ENCODE measurements around the gene ANXA4.
"Not testable (repeated sequence)": the region's sequence is repeated elsewhere in the genome, so short reads cannot be mapped to it uniquely, and the experiment has no call there.

Gene ANXA4

DNA sequence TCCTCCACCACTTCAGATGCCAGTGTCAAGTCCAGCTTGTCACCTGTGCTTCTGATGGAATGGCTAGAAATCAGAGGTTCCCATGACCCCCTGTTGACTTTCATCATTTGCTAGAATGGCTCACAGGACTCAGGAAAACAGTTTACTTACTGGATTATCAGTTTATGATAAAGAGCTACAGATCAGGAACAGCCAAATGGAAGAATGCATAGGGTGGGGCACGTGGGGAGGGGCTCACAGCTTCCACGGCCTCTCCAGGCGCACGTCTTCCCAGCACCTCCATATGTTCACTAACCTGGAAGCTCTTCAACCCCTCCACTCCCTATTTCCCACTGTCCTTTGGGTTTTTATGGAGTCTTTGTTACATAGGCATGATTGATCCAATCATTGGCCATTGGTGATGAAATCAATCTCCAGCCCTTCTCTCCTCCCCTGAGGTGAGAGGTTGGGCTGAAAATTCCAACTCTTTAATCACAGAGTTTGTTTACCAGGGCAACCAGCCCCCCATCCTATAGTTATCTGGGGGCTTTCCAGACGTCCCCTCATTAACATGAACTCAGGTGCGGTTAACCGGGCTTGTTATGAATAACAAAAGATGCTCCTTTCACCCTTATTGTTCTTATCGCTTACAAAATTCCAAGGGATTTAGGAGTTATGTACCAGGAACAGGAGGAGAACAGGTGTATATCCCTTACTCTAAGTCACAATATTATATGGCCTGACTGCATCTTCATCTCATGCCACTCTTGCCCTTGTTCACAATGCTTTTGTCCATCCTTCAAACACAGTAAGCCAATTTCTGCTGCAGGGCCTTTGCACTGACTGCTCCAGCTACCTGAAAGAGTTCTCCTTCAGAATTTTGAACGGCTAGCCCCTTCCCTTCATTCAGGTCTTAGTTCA lies 35.2 kb downstream of the ANXA4 start:
- DNase-seq (ENCODE audit: low read depth in 2 of 2) = no peak

DNA sequence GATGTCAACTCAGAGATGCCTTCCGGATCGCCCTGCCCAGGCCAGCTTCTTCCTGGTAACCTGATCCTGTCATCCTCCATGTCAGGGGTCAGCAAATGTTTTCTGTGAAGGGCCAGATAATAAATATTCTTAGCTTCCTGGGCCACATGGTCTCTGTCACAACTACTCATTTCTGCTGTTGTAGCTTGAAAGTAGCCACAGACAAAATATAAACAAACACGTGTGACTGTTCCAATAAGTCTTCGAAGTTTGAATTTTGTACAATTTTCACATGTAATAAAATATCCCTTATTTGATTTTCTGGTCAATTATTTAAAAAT lies 35.8 kb downstream of the ANXA4 start:
- no peak for DNase-seq (ENCODE audit: low read depth in 2 of 2)

DNA sequence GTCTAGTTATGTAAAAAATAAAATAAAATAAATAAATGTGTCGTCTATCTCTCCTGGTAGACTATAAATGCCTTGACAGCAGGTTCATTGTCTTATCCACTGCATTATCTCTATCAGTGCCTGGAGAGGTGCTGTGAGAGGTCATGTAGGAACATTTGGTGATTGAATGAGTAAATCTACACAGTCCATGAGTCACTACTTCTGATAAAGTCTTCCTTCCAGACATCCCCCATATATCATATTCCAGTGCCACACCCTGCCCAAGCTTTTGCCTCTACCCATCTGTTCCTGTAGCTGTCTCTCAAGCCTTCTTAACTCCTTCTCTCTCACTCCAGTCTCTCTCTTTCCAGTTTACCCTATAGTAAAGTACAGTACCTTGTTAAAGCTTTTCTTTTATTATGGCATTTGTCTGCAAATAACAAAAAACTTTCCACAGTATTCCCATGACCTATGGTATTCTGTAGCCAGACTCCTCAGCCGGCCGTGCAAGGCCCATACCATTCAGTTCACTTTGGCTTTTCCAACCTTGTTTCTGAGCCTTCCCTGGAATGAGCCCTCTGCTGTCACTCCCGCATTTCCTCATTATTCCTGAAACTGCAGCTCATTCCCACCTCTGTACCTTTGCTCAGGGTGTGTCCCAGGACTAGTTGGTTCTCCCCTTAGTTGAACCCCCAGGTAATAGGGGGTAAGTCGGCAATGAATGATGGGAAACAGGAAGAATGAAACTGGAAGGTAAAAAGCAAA lies 37.5 kb downstream of the ANXA4 start:
- DNase-seq (ENCODE audit: low read depth in 2 of 2) = no peak

DNA sequence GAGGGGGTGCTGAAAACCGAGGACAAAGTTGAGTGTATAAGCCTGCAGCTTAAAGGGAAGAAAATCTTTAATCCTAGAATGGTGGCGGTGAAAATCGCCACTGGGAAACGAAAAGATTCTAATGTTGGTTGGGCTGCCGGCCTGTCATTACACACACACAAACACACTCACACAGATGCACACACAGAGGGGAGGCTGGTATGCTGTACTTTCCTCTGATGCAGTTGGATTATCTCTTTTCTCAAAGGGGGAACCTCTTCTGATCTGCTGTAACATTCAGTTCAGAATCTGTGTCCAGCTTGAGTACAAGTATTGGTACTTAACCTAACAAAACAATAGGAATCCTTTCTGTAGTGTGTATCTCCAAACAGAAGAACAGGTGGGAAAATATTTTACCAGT lies 39.0 kb downstream of the ANXA4 start:
- DNase-seq (ENCODE audit: low read depth in 2 of 2) = no peak

DNA sequence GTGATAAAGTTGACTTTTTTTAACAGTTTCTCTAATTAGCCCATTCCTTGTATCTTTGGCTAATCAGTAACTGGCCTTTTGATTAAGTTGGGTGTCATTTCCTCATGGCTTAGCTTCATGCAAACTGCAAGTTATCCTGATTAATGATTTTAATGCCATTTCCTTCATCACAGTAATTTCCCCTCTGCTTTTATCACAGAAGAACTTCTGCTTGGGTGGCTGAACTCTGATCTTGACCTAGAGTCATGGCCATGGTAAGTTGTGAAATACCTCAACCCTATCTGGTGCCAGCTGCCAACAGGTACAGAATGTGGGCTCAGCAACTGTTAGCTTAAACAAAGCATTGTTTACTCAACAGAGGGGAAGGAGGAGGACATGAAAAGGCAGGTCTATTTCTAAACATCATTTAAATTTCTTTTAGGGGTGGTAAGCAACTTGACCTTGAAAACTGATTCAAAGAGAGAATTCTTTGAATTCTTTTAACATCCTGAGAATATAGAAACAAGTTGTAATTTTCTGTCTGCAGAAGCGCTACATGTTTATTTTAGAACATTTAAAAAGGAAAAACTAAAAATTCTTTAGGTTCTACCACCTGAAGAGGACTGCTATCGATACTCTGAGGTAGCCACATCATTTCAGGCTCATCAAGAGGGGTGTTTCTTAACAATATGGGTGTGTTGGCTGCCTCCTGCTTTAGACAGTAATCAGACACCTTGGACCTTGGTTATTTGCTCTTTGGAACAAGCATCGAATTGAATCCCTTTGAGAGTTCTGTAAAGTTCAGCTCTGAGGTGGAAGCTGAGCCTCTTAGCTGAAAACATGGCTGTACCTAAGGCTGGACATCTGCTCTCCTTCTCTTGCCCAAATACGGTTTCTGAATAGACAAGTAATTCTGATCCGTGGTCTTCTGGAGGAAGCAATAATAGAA lies 39.7 kb downstream of the ANXA4 start:
- DNase-seq (ENCODE audit: low read depth in 2 of 2) = no peak

DNA sequence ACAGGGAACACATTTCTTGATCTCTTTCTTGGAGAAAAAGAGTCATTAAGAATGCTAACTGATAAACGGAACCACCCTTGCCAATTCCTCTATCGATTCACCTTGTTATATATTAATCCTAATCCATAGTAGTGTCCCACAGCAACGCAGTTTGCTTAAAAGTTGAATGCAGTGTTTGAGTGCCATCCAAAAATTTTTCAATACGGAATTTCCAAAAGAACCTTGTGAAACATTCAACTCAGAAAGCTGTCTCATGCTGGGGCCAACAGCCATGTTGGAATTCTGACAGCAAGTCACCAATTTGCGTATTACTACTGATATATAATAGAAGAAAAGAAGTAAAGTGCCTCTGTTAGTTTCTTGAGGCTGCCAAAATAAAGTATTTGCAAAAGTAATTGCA lies 42.3 kb downstream of the ANXA4 start:
- DNase-seq (ENCODE audit: low read depth in 2 of 2) = no peak

DNA sequence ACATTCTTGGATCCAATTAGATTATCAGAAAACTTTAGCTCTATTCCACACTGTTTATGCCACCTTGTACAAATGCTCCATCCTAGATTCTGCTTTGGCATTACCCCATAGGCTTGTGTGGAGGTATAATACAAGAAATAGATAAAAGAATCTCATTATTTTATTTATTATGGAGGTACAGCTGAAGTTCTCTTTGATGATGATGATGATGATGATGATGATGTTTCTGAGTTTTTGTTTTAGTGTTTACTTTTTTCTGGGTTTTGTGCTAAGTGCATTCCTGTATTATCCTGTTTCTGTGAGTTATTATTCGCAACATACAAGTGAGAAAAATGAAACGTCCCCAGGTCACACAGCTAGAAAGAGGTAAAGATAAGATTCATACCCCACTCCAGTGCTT lies 43.4 kb downstream of the ANXA4 start:
- no peak for DNase-seq (ENCODE audit: low read depth in 2 of 2)

DNA sequence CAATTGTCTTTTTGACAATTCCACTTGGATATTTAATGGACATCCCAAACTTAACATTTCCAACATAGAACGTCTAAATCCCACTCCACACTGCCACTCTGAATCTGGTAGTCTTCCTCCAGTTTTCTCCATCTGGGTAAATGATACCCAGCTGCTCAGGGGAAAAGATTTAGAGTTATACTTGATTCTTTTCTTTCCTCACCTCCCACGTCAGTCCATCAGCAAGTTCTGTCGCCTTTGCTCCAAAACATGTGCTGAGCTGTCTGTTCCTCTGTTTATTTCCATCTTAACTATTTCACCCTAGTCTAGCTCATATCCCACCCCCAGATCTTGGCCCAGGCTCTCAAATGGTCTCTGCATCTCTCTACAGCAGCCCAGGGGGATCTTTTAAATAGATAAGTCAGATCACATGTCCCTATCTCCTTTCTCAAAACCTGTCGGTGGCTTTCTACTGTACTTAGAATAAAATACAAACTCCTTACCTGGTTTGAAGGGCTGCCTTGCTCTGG lies 44.2 kb downstream of the ANXA4 start:
- DNase-seq (ENCODE audit: low read depth in 2 of 2) = no peak

DNA sequence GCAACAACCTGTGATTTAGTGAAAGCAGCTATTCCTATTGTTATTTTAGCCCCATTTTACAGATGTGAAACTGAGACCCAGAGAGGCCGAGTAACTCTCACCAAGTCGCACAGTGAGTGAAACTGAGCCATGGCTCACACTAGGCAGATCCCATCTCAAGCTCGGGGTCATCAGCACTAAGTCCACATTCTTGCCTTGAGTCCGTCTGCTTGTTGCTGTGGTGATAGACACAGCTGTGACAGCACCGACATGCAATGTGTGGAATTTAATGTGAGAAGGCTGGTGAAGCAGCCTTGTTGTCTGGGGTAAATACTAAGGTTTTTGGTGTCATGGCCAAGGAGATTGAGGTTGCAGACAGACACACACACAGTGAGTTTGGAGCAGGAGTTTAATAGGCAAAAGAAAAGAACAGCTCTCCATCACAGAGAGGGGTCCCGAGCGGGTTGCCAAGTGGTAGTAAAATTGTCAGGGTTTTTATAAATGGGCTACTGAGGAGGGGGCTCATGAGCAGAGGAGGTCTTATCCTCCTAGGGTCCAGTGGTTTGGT lies 47.3 kb downstream of the ANXA4 start:
- no peak for DNase-seq (ENCODE audit: low read depth in 2 of 2)

DNA sequence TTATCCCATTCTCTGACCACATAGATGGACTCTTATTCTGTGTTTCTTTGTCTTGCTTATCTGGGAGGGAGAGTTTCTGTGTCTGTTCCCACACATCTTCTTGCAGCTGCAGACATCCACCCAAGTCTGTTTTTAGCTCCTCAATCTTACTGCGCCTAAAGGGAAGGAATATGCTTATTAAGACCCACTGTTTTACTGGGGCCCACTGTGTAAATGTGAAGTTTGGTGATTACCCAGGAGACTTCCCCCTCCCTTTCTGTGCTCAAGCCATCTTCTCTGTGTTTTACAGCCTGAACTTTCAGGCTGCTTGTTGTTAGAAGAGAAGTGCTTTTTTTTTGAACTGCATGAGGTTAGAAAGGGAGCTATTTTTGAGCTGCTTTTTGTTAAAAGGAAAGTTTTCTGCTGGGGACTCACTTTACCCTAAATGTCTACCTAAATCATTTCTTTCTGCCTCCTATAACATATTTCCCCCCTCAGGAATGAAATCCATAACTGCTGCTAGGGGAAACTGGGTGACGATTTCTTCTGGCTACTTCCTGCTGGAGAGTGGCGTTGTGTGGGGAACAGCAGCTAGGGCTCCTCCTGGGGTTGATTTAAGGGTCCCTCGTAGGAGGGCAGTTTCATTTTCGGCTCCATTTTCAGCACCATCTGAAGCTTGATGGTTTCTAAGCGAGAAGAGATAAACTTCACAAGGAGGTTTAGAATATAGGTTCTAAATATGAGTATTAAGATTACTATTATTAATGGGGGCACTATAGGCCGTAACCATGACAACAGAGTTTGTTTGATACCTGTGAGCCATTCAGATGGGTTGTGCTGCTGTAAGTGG lies 48.1 kb downstream of the ANXA4 start:
- DNase-seq (ENCODE audit: low read depth in 2 of 2) = no peak

DNA sequence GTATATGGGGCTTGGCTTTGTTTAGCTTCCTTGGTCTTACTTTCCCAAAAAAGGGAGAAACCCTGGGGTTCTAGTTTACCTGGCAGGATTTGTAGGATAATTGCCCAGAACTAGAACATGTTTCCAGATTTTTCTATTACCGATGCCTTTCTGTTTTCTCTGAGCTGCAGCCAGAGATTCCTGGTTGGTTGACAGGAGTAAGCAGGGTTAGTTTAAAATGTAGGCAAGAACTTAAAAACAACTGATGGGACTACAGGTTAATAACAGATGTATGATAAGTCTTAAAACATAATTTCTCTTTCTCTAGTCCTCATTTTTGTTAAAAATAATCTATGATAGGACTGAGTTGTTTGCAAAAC lies 48.6 kb downstream of the ANXA4 start:
- DNase-seq (ENCODE audit: low read depth in 2 of 2) = no peak

DNA sequence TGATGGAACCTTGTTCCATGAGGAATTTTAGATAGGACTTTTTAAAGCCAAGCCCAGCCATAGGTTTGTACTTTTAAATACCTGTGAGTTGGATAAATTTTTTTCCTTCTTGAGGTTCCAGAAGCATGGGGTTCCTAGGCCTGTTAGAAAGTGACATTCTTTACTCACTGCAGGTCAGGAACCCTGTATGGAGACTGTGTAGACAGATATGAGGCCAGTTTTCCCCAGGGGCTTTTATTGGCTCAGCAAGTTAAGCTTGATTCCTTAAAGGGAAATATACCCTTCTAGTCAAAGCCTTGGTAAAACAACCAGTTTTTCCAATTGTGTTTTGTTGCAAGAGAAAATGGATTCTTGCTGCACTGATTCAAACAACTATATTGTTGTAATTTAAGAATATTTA lies 49.1 kb downstream of the ANXA4 start:
- DNase-seq (ENCODE audit: low read depth in 2 of 2) = no peak

DNA sequence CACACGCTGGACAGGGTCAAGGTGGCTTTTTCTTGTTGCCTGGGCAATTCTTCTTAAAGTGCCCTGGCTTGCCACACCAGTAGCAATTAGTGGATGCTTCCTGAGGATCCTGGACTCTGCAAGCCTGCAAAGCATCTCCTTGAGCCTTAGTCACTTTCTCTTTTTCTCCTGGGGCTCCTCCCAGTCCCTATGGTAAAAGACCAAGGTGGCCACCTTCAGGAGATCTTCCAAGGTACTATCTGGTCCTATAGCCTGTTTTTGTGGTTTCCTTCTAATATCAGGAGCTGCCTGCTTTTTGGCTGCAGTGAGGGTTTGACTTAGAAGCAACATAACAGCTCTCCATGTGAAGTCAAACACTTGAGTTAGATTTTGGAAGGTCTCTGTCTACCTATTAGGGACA lies 54.2 kb downstream of the ANXA4 start:
- DNase-seq (ENCODE audit: low read depth in 2 of 2) = no peak

DNA sequence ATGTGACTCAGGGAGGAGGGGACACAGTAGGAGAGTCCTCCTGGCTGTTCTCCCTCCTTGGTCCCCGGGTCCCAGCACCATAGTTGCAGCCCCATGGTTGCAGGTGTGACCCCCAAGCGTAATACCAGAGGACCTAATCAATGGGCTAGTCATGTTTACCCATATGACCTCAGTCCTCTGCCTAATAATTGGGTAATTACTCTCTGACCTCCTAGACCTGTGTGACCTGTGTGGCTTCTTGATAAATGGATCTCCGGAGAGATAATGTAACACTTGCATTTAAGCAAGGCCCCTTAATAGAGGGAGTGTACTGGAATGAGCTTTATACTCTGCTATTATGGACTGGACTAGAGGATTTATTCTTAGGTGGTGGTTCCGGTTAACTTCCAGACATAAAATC lies 55.3 kb downstream of the ANXA4 start:
- DNase-seq (ENCODE audit: low read depth in 2 of 2) = no peak

DNA sequence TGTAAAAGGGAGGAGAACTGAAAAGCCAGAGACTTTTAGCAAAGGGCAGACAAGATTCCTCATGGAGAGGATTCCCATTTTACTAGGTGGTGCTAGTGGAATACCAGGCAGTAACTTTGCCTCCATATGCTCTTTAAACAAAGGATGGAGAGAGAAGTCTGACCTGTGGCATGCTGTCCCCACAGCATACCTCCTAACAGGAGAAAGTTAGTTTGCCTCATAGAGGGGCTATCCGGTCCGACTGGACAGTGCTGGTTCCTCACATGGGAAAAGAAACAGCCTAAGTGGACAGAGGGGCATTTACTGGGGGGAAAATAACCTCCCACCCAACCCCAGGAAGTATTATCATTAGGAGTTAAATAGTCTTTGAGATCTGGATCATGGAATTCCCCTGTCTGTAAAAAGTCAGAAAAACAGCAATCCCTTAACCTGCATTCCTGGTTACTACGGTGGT lies 55.9 kb downstream of the ANXA4 start:
- no peak for DNase-seq (ENCODE audit: low read depth in 2 of 2)

DNA sequence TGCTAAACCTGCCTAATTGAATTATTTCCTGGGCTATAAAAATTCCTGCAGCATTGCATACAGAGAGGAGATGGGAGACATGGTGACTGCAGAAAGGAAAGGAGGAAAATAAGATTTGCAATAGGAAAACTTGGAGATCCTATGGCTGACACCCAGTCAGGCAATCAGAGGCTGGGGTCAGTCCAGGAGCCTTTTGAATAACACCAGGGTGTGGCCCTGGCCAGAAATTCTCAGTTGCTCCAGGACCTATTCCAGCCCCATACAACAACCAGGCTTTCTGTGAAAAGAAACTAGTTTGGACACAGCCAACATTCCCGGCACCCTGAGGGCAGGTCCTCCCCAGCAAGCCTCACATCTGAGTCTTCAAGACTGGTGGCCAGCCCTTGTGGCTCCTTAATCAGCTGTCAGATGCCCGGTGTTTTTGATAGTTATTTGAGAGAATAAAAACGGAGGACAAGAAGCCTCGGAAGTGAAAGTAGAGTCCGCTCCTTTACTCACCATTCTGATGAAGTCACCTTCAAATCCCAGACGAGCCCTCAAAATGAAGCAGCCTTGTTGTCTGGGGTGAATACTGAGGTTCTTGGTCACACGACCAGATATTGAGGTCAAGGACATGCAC lies 56.5 kb downstream of the ANXA4 start:
- no peak for DNase-seq (ENCODE audit: low read depth in 2 of 2)

DNA sequence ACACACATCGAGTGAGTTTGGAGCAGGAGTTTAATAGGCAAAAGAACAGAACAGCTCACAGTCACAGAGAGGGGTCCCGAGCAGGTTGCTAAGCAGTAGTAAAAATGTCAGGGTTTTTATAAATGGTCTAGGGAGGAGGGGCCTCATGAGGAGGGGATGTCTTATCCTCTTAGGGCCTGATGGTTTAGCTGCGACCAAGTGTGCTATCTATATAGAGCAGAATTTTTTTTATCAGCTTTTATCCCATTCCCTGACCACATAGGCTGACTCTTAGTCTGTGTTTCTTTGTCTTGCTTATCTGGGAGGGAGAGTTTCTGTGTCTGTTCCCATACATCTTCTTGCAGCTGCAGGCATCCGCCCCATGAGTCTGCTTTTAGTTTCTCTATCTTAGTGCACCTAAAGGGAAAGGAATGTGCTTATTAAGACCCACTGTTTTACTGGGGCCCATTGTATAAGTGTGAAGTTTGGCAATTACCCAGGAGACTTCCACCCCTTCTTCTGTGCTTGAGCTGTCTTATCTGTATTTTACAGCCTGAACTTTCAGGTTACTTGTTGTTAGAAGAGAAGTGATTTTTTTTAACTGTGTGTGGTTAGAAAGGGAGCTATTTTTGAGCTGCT lies 57.1 kb downstream of the ANXA4 start:
- no peak for DNase-seq (ENCODE audit: low read depth in 2 of 2)

DNA sequence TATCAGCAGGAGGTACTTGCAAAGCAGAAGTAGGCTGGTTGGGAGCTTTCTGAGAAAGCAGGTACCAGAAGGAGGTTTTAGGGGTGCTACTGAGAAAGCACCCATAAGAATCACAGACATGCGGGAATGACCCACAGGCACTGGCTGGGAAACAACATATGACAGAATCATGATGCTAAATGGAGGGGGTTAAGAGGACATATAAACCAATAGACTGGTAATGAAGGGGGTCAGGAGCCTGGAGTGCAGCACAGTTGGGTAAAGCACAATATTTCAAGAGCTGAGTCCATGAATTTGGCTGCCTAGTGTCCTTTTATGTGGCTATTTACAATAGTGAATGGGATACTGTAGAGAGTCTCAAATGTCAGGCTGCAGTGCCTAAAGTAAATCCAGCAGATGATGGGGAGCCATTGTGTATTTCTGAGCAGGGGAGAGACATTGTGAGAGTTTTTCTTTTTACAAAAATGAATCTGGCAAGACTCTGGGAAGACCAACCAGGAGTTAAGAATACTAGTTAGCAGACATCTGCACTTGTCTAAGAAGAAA lies 59.9 kb downstream of the ANXA4 start:
- DNase-seq (ENCODE audit: low read depth in 2 of 2) = no peak

DNA sequence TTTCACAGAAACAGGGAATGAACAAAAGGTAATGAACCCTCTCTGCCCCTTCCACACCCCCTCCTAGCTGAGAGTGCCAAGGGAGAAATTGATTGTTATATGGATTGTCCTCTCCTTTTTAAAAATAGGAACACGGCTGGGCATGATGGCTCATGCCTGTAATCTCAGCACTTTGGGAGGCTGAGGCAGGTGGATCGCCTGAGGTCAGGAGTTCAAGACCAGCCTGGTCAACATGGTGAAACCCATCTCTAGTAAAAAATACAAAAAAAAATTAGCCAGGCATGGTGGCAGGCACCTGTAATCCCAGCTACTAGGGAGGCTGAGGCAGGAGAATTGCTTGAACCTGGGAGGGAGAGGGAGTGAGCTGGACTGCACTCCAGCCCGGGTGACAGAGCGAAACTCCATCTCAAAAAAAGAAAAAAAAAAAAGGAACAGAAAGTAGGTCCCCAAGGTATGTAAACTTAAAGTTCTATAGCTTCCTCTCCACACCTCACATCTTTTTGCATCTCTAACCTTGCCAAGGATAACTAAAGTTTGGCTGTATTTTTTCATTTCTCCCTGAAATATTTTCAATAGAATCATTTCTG lies 60.9 kb downstream of the ANXA4 start:
- DNase-seq (ENCODE audit: low read depth in 2 of 2) = not testable (repeated sequence)

Measured in stimulated activated CD4-positive, alpha-beta T cell treated with anti-CD3 and anti-CD28 coated beads, Interleukin-1b, Interleukin-23, amount 100 ng/mL, for 1 hour (primary cell).